Fibroblast of the conjunctiva (primary cell): ENCODE results near the gene MASP1.

Experiments
- DNase-seq: peaks from one replicate; pipeline ENCODE4 v3.0.0-alpha.2; 2010; ENCODE audit warnings: low read depth

The MASP1 gene

GRCh38 chr3:187293516-187294430 is 2.2 kb upstream of the MASP1 start:
- DNase-seq = no peak

DNA sequence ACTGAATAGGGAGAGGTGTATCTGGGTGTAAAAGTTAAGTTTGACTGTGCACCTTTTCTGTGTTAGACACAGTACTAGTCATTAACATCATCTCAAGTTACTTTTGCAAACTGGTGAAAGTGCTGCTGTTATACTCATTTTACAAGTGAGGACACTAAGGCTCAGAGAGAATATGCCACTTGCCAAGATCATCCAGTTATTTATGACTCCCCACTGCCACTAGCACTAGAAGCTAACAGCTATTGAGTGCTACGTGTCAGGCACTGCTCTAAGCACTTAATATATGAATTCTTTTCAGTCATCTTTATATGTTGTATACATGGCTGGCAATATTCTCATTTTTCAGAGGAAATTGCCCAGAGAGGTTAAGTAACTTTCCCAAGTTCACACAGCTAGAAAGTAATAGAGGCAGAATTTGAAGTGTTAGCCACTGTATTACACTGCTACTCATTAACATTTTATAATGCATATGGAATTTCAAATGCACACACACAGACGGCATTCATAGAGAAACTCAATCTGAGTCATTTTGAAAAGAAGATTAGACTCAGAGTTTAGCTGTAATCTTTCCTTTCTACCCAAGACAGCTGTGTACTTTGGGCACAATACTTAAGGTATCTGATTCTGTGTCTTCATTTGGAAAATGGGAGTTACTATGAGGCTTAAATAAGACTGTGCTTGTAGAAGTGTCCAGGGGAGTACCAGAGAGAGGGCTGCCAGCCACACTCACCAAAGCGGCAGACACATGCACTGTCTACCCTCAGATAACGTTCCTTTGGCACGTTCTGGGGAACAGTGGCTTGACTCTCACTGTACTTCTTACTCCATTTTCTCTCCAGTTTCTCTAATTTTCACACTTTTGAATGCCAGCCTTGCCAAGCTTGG is 1.3 kb upstream of the MASP1 start:
- no peak for DNase-seq

- no peak for DNase-seq
These were observed 644 bp upstream of the MASP1 start for GRCh38 chr3:187292181-187292580.

DNA sequence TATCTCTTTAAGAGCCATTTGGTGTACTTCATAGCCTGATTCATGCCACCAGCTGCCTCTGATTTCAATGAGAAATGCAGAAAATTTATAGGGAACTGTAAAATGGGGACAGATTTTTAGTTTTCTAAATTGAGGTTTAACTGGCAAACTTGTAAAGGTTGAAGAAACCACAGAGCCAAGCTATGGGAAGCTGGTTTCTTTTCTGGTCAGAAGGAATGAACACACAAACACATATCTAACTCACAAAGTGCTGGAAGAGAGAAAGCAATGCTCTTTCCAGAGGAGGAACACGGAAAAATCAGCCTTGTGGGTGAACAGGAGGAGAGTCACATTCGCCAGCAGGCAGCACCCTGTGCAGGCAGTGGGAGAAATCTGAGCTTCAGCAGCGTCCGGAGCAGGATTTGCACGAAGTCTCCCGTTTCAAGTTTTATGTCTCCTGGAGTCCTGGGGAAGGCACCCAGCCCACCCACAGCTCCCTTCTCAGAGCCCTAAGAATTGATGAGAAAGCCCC is 481 bp downstream of the MASP1 start:
- no peak for DNase-seq

DNA sequence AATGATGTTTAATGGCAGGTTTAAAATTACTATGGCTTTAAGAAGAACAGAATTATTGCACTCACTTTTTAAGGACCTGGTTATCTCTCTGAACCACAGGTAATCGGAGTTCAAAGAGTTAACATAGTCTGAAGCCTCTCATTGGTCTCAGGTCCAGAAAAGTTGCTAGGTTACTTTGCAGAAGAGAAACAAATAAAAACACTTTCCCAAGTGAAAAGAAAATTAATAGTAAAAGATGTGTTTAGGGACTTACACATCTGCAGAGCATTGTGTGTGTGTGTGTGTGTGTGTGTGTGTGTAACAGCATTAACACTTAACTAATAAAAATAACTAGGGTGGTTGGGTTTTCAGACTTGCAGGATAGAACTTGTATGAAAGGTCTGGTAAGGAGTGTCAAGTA is 1.0 kb downstream of the MASP1 start:
- DNase-seq = no peak

GRCh38 chr3:187288855-187289605 is 2.5 kb downstream of the MASP1 start:
- DNase-seq = no peak

- no peak for DNase-seq
These were observed 3.2 kb downstream of the MASP1 start for GRCh38 chr3:187288131-187288854.

DNA sequence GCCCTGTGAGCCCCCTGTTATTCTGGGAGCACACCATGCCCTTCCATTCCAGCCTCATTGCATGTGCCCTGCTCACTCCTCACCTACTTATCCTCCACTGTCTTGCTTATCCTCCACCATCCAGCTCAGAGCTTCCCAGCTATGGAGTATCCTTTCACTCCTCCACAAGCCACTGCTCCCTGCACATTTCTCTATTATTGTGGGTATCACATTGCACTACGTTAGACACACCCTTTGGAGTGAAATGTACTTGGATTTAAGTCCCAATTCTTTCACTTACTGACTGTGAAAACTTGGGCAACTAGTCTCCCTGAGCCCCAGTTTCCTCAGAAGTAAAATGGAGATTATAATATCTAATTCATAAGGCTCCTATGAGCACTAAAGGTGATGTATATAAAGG is 4.3 kb downstream of the MASP1 start:
- no peak for DNase-seq

GRCh38 chr3:187286467-187287059 is 5.0 kb downstream of the MASP1 start:
- peak; percentile 78 for DNase-seq

GRCh38 chr3:187281191-187281714 is 10.3 kb downstream of the MASP1 start:
- DNase-seq = peak; percentile 68

- DNase-seq = no peak
These were observed 10.9 kb downstream of the MASP1 start for GRCh38 chr3:187280644-187281043.

DNA sequence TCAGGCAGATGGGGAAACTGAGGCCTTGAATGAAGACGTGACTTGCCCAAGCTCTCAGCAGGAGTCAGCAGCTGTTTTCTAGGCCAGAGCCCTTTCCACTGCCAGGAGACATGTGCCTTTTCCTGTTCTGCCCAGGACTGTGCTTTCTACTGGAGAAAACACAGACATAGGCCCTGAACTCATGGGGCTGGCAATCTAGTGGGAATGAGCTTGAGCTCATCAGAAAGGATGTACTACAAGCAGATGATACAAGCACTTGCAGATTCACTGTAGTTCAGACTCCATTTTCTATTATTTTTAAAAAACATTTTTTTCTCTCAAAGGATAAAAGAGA is 14.4 kb downstream of the MASP1 start:
- DNase-seq = no peak

- DNase-seq = no peak
These were observed 15.0 kb downstream of the MASP1 start for GRCh38 chr3:187276397-187277128.

- DNase-seq = no peak
These were observed 16.6 kb downstream of the MASP1 start for GRCh38 chr3:187274977-187275338.

- no peak for DNase-seq
These were observed 17.1 kb downstream of the MASP1 start for GRCh38 chr3:187274315-187274976.

DNA sequence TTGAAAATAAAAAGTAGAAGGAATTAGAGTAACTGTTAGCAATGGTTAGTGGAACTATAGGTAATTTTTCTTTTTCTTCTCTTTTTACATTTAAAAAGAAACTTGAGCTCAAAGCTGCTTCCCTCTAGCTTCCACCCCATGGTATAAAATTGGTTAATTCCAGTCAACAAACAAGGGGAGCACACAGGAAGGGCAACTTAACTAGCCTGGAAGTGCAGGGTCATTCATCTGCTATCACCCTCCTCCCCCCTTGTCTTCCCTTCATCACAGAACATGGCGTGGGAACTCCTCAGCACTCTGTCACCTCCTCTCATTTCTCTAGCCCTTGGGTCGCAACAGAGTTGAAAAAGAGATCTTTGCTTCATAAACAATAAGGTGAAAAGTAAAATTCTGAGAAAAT is 20.0 kb downstream of the MASP1 start:
- DNase-seq = no peak

- DNase-seq = no peak
These were observed 22.1 kb downstream of the MASP1 start for GRCh38 chr3:187269486-187269885.

- DNase-seq = no peak
These were observed 24.2 kb downstream of the MASP1 start for GRCh38 chr3:187267306-187267705.

- DNase-seq = no peak
These were observed 24.8 kb downstream of the MASP1 start for GRCh38 chr3:187266691-187267090.
